Gastroesophageal sphincter (tissue), 3 donors: ENCODE results near the gene RAPGEF5.

Source experiments
- CTCF ChIP-seq, 4 experiments: fragments of 200-600 bp in 2 of 4; fragments of 450-650 bp in 2 of 4; sonication (generic) in 1 of 4; IDR thresholded peaks; one replicate each; pipeline ENCODE4 v1.5.1; 2017 to 2019; ENCODE audit warnings: antibody characterized with exemption in 4 of 4, mild to moderate bottlenecking in 2 of 4, moderate library complexity in 2 of 4
- EP300 ChIP-seq: sonication (generic); formaldehyde crosslinking; IDR thresholded peaks from one replicate; pipeline ENCODE4 v1.6.1; 2017; ENCODE audit warnings: antibody characterized with exemption, mild to moderate bottlenecking
- POLR2A ChIP-seq, 2 donors: fragments of 450-650 bp; IDR thresholded peaks; one replicate each; pipeline ENCODE4 v1.6.1; 2017; ENCODE audit warnings: antibody characterized with exemption in 2 of 2, mild to moderate bottlenecking in 2 of 2, moderate library complexity in 1 of 2
- POLR2AphosphoS5 ChIP-seq: sonication (generic); formaldehyde crosslinking; IDR thresholded peaks from one replicate; pipeline ENCODE4 v1.6.1; 2017; ENCODE audit warnings: antibody characterized with exemption

DNA sequence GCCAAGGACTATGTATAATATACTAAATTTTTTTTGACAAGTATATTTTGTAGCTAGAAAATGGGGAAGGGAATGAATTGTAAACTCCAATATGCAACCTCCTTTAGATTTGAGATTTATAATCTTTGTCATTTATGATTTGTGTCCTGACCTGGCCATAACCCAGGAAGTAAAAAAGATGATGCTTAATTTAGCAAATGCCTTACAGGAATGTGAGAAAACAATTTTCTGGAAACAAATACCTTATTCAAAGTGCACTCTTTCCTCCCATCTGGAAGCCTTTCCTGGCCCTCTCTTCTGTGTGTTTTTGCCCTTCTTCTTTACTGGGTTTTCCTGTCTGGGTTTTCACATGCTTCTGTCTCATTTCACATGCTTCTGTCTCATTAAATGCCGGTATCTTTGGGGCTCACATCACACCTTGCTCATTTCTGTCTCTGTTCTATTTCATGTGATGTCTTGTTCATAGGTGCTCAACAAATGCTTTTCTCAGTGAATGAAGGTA lies 149.2 kb downstream of the RAPGEF5 start:
- TF ChIP-seq CTCF (IDR thresholded peaks at IDR 0.05): no peak
- TF ChIP-seq POLR2A (IDR thresholded peaks at IDR 0.05): no peak
- TF ChIP-seq POLR2AphosphoS5: no peak
- TF ChIP-seq EP300: no peak
